ENCODE measurements around the gene ZBTB7C.
"Not testable (repeated sequence)": the region's sequence is repeated elsewhere in the genome, so short reads cannot be mapped to it uniquely, and the experiment has no call there.

ZBTB7C gene

DNA sequence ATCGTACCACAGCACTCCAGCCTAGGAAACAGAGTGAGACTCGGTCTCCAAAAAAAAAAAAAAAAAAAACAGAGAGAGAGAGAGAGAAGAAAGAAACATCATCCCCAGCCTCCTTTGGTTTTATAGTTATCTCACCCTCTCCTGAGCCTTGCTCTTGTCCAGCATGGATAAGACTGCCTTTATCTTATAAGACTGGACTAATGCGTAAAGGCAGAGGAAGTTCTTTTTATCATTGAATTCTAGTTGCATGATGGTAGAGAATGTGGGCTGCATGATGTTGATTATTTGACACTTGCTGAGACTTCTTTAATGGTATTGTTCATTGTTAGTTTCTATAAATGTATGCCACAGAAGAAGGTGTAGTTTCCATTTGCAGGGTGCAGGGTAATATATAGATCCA lies 124.4 kb downstream of the ZBTB7C start:
- DNase-seq (ENCODE audit: low read depth), result no peak
- TF ChIP-seq, protein P1, sequence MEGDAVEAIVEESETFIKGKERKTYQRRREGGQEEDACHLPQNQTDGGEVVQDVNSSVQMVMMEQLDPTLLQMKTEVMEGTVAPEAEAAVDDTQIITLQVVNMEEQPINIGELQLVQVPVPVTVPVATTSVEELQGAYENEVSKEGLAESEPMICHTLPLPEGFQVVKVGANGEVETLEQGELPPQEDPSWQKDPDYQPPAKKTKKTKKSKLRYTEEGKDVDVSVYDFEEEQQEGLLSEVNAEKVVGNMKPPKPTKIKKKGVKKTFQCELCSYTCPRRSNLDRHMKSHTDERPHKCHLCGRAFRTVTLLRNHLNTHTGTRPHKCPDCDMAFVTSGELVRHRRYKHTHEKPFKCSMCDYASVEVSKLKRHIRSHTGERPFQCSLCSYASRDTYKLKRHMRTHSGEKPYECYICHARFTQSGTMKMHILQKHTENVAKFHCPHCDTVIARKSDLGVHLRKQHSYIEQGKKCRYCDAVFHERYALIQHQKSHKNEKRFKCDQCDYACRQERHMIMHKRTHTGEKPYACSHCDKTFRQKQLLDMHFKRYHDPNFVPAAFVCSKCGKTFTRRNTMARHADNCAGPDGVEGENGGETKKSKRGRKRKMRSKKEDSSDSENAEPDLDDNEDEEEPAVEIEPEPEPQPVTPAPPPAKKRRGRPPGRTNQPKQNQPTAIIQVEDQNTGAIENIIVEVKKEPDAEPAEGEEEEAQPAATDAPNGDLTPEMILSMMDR (conservative IDR thresholded peaks at IDR 0.05; ENCODE audit: low read length), result no peak
- no peak overlapping the region for H3K4me3 ChIP-seq (ENCODE audit: low read length)

DNA sequence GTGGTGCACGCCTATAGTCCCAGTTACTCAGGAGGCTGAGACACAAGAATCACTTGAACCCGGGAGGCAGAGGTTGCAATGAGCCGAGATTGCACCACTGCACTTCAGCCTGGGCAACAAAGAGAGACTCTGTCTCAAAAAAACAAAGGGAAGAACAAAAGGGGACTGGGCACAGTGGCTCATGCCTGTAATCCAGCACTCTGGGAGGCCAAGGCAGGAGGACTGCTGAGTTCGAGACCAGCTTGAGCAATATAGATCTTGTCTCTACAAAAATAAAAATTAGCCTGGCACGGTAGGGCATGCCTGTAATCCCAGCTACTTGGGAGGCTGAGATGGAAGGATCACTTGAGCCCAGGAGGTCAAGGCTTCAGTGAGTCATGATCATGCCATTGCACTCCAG lies 125.2 kb downstream of the ZBTB7C start:
- DNase-seq (ENCODE audit: low read depth); H3K4me3 ChIP-seq (ENCODE audit: low read length): not testable (repeated sequence)

- not testable (repeated sequence) for DNase-seq (ENCODE audit: low read depth); H3K4me3 ChIP-seq (ENCODE audit: low read length)
Measured at GRCh38 chr18:48281460-48281859, 127.7 kb downstream of the ZBTB7C start.

GRCh38 chr18:48279312-48279711 lies 129.9 kb downstream of the ZBTB7C start:
- DNase-seq (ENCODE audit: low read depth), result no peak
- H3K4me3 ChIP-seq (ENCODE audit: low read length), result no peak overlapping the region
- TF ChIP-seq, protein P1 (conservative IDR thresholded peaks at IDR 0.05; ENCODE audit: low read length), result no peak

- no peak for DNase-seq (ENCODE audit: low read depth)
Measured at GRCh38 chr18:48278081-48278480, 131.1 kb downstream of the ZBTB7C start.

DNA sequence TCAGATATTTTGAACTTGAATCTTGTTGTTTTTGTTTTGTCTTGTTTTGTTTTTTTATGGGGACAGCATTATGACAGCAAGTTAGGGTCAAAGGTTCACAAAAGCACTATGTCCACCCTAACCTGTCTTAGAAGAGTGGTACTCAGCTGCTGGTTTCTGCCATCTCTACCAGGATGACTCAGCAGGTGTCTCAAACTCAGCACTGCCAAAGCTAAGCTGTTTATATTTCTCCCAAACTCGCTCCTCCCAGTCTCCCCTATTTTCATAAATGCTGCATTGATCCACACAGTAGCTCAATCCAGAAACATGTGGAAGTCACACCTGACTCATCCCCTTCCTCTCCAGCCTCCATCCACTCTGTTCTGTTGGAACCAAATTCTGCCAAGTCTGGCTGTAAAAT lies 134.9 kb downstream of the ZBTB7C start:
- H3K4me3 ChIP-seq (ENCODE audit: low read length), result no peak overlapping the region
- TF ChIP-seq, protein P1 (conservative IDR thresholded peaks at IDR 0.05; ENCODE audit: low read length), result no peak
- no peak for DNase-seq (ENCODE audit: low read depth)

More at GRCh38 chr18:48278081-48278480, 131.1 kb downstream of the ZBTB7C start:
- TF ChIP-seq, protein P1 (conservative IDR thresholded peaks at IDR 0.05; ENCODE audit: low read length), result no peak
- H3K4me3 ChIP-seq (ENCODE audit: low read length), result no peak overlapping the region

DNA sequence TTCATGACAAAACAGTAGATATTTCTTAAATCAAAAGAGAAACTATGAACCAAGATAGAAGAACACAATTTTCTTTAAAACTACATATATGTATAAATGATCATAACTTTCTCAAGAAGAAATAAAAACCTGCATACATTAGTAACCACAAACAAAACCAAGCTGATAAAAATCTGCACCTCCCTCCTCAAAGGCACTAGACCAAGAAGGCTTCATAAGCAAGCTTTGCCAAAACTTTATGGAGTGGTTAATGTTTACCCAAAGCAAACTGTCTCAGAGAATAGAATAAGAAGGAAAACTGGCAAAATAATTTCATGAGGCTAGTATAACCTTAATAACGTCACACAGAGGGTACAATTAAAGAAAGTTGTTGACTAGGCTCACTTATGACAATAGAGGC lies 138.3 kb downstream of the ZBTB7C start:
- TF ChIP-seq, protein P1 (conservative IDR thresholded peaks at IDR 0.05; ENCODE audit: low read length), result no peak
- DNase-seq (ENCODE audit: low read depth), result no peak
- no peak overlapping the region for H3K4me3 ChIP-seq (ENCODE audit: low read length)

DNA sequence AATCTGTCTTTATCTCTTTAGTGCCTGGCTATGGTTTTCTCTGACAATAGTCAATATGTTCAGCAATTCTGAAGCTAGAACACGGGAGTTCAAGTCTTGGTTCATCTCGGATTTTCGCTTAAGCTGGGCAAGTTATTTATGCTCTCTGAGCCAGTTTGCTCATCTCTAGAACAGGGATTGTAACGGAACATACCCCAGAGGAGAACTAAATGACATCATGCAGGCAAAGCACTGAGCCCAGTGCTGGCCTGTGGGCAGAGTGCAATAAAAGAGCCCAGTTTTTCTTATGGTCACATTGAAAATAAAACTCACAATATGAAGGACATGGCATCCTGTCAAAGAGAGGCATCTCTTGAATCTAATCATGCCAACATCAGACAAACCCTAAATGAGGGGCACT lies 143.9 kb downstream of the ZBTB7C start:
- no peak overlapping the region for H3K4me3 ChIP-seq (ENCODE audit: low read length)
- DNase-seq (ENCODE audit: low read depth), result no peak
- TF ChIP-seq, protein P1 (conservative IDR thresholded peaks at IDR 0.05; ENCODE audit: low read length), result no peak

All from AG10803 (cell line).